GM23338 (cell line): ENCODE results near the gene CBX8. TPM values are rescaled to one million over a fixed set of nuclear protein-coding genes. Genes with fewer than 3 reads are reported as not detected.

Experiments used
- CREB1 ChIP-seq: fragments of 250-450 bp; sonication (Bioruptor Pico); IDR thresholded peaks from 2 replicates; pipeline ENCODE4 v1.5.0; 2020; ENCODE audit warnings: low read depth, mild to moderate bottlenecking, moderate library complexity
- EZH2phosphoT487 ChIP-seq: fragments of 200-600 bp; sonication (generic); IDR thresholded peaks from one replicate; pipeline ENCODE4 v1.8.1; 2018; ENCODE audit warnings: antibody characterized with exemption; ENCODE audit not compliant: unreplicated experiment
- NANOG ChIP-seq: IDR thresholded peaks from 2 replicates; pipeline ENCODE4 v1.6.1; 2016; ENCODE audit warnings: antibody characterized with exemption, borderline replicate concordance
- STAT1 ChIP-seq: IDR thresholded peaks from one replicate; pipeline ENCODE4 v1.6.1; 2016; ENCODE audit warnings: antibody characterized with exemption; ENCODE audit not compliant: unreplicated experiment
- polyA plus RNA-seq: library from polyadenylated mRNA; unstranded; fragments of >200 nt; fragmentation: Nextera tagmentation; extraction: Ambion mirVana; gene quantifications from 2 replicates; pipeline ENCODE4 v1.2.1, GENCODE V29; 2016
- total RNA-seq: library from RNA; depleted of rRNA; stranded (reverse); fragments of >200 nt; shearing (Covaris generic); gene quantifications from 2 replicates; pipeline ENCODE4 v1.2.3, GENCODE V29; 2014
- TF ChIP-seq, protein P1 (sequence below): fragments of 250-450 bp; sonication (Bioruptor Pico); IDR thresholded peaks from 2 replicates; pipeline ENCODE4 v1.5.0; 2020; ENCODE audit warnings: mild to moderate bottlenecking, moderate library complexity
- TF ChIP-seq, protein P2 (sequence below): IDR thresholded peaks from one replicate; pipeline ENCODE4 v1.6.1; 2018; ENCODE audit warnings: antibody characterized with exemption; ENCODE audit not compliant: unreplicated experiment

Gene CBX8
- total and polyA plus RNA-seq, 2 experiments from 2014 or later = 1.0 to 1.3 TPM

DNA sequence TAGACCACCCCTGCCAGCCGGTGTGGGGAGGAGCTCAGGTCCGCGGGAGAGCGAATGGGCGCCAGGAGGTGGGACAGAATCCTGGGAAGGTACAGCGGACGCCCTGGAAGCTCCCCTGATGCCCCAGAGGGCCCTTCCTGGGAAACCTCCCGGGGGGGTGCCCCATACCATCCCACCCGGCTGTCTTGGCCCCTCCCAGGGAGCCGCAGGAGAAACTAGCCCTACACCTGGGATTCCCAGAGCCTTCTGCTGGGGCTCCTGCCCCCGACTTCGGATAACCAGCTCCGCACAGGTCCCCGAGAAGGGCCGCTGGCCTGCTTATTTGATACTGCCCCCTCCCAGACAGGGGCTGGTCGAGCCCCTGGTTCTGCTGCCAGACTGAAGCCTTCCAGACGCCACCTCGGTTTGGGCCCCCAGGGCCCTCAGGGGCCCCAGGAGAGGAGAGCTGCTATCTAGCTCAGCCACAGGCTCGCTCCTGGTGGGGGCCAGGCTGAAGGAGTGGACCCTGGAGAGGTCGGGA lies 45.3 kb upstream of the CBX8 start (continued):
- TF ChIP-seq, protein P1, sequence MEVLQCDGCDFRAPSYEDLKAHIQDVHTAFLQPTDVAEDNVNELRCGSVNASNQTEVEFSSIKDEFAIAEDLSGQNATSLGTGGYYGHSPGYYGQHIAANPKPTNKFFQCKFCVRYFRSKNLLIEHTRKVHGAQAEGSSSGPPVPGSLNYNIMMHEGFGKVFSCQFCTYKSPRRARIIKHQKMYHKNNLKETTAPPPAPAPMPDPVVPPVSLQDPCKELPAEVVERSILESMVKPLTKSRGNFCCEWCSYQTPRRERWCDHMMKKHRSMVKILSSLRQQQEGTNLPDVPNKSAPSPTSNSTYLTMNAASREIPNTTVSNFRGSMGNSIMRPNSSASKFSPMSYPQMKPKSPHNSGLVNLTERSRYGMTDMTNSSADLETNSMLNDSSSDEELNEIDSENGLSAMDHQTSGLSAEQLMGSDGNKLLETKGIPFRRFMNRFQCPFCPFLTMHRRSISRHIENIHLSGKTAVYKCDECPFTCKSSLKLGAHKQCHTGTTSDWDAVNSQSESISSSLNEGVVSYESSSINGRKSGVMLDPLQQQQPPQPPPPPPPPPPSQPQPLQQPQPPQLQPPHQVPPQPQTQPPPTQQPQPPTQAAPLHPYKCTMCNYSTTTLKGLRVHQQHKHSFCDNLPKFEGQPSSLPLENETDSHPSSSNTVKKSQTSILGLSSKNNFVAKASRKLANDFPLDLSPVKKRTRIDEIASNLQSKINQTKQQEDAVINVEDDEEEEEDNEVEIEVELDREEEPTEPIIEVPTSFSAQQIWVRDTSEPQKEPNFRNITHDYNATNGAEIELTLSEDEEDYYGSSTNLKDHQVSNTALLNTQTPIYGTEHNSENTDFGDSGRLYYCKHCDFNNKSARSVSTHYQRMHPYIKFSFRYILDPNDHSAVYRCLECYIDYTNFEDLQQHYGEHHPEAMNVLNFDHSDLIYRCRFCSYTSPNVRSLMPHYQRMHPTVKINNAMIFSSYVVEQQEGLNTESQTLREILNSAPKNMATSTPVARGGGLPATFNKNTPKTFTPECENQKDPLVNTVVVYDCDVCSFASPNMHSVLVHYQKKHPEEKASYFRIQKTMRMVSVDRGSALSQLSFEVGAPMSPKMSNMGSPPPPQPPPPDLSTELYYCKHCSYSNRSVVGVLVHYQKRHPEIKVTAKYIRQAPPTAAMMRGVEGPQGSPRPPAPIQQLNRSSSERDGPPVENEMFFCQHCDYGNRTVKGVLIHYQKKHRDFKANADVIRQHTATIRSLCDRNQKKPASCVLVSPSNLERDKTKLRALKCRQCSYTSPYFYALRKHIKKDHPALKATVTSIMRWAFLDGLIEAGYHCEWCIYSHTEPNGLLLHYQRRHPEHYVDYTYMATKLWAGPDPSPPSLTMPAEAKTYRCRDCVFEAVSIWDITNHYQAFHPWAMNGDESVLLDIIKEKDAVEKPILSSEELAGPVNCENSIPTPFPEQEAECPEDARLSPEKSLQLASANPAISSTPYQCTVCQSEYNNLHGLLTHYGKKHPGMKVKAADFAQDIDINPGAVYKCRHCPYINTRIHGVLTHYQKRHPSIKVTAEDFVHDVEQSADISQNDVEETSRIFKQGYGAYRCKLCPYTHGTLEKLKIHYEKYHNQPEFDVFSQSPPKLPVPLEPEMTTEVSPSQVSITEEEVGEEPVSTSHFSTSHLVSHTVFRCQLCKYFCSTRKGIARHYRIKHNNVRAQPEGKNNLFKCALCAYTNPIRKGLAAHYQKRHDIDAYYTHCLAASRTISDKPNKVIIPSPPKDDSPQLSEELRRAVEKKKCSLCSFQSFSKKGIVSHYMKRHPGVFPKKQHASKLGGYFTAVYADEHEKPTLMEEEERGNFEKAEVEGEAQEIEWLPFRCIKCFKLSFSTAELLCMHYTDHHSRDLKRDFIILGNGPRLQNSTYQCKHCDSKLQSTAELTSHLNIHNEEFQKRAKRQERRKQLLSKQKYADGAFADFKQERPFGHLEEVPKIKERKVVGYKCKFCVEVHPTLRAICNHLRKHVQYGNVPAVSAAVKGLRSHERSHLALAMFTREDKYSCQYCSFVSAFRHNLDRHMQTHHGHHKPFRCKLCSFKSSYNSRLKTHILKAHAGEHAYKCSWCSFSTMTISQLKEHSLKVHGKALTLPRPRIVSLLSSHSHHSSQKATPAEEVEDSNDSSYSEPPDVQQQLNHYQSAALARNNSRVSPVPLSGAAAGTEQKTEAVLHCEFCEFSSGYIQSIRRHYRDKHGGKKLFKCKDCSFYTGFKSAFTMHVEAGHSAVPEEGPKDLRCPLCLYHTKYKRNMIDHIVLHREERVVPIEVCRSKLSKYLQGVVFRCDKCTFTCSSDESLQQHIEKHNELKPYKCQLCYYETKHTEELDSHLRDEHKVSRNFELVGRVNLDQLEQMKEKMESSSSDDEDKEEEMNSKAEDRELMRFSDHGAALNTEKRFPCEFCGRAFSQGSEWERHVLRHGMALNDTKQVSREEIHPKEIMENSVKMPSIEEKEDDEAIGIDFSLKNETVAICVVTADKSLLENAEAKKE (CRISPR knock-in tag) = no peak
- TF ChIP-seq CREB1 (CRISPR knock-in tag) (no peak), STAT1 (no peak), EZH2phosphoT487 (no peak), NANOG (no peak)
- TF ChIP-seq, protein P2, sequence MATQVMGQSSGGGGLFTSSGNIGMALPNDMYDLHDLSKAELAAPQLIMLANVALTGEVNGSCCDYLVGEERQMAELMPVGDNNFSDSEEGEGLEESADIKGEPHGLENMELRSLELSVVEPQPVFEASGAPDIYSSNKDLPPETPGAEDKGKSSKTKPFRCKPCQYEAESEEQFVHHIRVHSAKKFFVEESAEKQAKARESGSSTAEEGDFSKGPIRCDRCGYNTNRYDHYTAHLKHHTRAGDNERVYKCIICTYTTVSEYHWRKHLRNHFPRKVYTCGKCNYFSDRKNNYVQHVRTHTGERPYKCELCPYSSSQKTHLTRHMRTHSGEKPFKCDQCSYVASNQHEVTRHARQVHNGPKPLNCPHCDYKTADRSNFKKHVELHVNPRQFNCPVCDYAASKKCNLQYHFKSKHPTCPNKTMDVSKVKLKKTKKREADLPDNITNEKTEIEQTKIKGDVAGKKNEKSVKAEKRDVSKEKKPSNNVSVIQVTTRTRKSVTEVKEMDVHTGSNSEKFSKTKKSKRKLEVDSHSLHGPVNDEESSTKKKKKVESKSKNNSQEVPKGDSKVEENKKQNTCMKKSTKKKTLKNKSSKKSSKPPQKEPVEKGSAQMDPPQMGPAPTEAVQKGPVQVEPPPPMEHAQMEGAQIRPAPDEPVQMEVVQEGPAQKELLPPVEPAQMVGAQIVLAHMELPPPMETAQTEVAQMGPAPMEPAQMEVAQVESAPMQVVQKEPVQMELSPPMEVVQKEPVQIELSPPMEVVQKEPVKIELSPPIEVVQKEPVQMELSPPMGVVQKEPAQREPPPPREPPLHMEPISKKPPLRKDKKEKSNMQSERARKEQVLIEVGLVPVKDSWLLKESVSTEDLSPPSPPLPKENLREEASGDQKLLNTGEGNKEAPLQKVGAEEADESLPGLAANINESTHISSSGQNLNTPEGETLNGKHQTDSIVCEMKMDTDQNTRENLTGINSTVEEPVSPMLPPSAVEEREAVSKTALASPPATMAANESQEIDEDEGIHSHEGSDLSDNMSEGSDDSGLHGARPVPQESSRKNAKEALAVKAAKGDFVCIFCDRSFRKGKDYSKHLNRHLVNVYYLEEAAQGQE = no peak
